Fibroblast of villous mesenchyme (primary cell): ENCODE data around the gene HES5. TPM values are rescaled to one million over a fixed set of nuclear protein-coding genes. Genes with fewer than 3 reads are reported as not detected.

Experiments used
- DNase-seq: peaks from one replicate; pipeline ENCODE4 v3.0.0-alpha.2; 2010; ENCODE audit warnings: low read depth
- H3K4me3 ChIP-seq: 2 replicates; pipeline ENCODE4 v1.5.1; 2011; ENCODE audit warnings: low read depth, mild to moderate bottlenecking, low read length
- CTCF ChIP-seq: IDR thresholded peaks from 2 replicates; pipeline ENCODE4 v1.5.1; 2012; ENCODE audit warnings: low read depth, mild to moderate bottlenecking, low read length; ENCODE audit not compliant: insufficient read depth
- total RNA-seq: library from RNA; depleted of rRNA; stranded (reverse); fragments of >200 nt; gene quantifications from 2 replicates; pipeline ENCODE4 v1.2.3, GENCODE V29; 2012

Gene HES5
- total RNA-seq, 1 donor: under 0.01 TPM

DNA sequence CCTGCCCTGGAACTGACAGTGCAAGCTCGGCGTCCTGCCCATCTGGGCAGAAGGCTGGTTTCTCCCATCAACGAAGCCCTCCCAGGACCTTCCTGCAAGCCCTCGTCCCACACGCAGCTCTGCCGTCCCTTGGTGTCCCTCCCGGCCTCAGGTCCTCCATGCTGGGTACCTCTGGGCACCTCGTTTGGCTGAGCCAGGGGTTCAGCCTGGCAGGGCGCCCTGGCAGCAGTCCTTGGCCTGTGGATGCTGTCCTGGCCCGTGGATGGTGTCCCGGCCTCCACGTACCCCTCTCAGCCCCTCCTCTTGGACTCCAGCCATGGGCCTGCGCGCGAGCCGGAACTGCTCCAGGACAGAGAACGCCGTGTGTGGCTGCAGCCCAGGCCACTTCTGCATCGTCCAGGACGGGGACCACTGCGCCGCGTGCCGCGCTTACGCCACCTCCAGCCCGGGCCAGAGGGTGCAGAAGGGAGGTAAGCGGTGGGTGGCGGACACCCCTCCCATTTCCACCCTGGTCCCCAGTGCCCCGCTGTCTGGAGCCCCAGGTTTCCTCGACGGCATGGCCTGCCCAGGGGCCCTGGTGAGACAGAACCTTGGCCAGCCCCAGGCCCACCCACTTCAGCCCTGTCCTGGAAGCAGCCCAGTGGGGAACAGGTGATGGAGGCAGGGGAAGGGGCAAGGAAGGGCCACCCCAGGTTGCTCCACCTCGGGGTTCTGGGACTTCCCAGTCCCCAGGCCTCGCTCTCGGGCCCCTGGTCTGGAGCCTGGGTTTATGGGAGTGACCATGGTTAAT, 29.6 kb upstream of the HES5 start:
- no peak for TF ChIP-seq CTCF
- H3K4me3 ChIP-seq: no peak overlapping the region
- no peak for DNase-seq

- H3K4me3 ChIP-seq: no peak overlapping the region
- DNase-seq: no peak
- no peak for TF ChIP-seq CTCF
Measured at GRCh38 chr1:2558861-2559260, 28.8 kb upstream of the HES5 start.

DNA sequence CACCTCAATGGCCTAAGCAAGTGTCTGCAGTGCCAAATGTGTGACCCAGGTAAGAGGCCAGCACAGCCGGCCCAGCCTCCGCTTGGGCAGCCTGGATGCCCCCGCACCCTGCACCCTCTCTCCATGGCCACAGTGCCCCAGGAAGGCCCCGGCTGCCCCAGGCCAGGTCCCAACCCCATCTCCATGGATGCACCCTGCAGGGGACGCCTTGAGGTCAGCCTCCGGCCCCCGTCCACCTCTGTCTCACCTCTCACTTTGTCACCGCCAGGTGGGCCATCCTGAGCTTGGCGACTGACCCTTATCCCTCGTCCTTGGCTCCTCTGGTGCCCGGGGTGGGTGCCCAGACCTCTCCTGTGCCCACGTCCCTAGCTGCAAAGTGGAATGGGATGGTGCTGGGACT, 28.4 kb upstream of the HES5 start:
- TF ChIP-seq CTCF: no peak
- H3K4me3 ChIP-seq: no peak overlapping the region
- DNase-seq: no peak

- H3K4me3 ChIP-seq: no peak overlapping the region
- TF ChIP-seq CTCF: no peak
- DNase-seq: no peak
Measured at GRCh38 chr1:2557482-2558400, 27.7 kb upstream of the HES5 start.

DNA sequence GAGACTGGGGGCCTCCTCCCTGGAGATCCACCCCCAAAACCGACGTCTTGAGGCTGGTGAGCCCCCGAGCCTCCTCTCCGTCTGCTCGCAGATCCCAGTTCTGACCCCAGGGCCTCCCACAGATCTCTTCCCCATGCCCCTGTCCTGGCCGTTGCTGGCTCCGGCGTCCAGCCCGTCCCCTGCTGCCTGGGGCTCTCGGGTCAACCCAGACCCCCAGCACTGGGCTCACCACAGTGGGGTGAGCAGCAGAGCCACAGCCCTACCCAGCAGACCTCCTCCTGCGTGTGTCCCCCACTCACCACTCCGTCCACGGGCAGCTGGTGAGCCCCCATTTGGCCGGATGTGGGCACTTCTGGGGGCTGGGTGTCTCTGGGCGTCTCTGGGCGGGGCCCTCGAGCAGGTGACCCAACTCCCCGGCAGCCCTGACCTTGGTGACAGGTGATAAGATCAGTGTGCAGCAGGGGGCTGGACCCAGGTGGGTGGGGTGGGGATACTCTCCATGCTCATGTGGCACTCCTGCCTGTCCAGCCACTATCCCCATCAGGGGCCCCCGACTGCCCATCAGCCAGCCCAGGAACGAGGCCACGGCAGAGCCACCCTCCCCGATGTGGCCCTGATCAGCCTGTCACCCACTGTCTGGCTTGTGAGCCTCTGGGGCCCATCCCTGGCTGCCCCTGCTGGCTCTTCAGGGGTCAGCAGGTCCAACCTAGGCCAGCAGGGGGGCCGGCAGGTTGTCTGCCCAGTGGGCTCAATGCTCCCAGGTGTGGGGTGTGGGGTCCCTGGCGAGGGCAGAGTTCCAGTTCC, 26.8 kb upstream of the HES5 start:
- no peak for TF ChIP-seq CTCF
- no peak for DNase-seq
- H3K4me3 ChIP-seq: peak overlapping the region; percentile 62

GRCh38 chr1:2556277-2556677, 26.2 kb upstream of the HES5 start, which contains the start of gene TNFRSF14:
TNFRSF14 (plus strand) TSS chr1:2556371; CDS start chr1:2556665, 294 bp downstream.
- TF ChIP-seq CTCF: peak; percentile 27
- peak; percentile 75 for DNase-seq
- H3K4me3 ChIP-seq: peak within 1 kb of the TSS; percentile 62
